DND-41 (cell line): ENCODE data around the gene ASIC2.

Source experiments
- ATAC-seq: fragments of 200-7000 bp; cut with Tn5 transposase; 3 replicates; pipeline ENCODE4 v1.9.1; 2021; ENCODE audit warnings: low read depth; ENCODE audit not compliant: insufficient read depth
- DNase-seq: peaks from one replicate; pipeline ENCODE4 v3.0.0-alpha.2; 2020
- H2AFZ ChIP-seq: 2 replicates; pipeline ENCODE4 v1.6.0; 2012; ENCODE audit warnings: low read depth, low read length
- H3K27ac ChIP-seq: 2 replicates; pipeline ENCODE4 v1.5.1; 2012; ENCODE audit warnings: low read length, inconsistent platforms
- H3K27me3 ChIP-seq: fragments of 200-600 bp; sonication (generic); 2 replicates; pipeline ENCODE4 v1.6.0; 2012; ENCODE audit warnings: low read length, mild to moderate bottlenecking, inconsistent platforms; ENCODE audit not compliant: insufficient read depth, poor library complexity
- H3K36me3 ChIP-seq: 2 replicates; pipeline ENCODE4 v1.5.1; 2012; ENCODE audit warnings: low read length, inconsistent platforms; ENCODE audit not compliant: insufficient read depth
- H3K4me1 ChIP-seq: 2 replicates; pipeline ENCODE4 v1.5.1; 2012; ENCODE audit warnings: mild to moderate bottlenecking, low read length; ENCODE audit not compliant: insufficient read depth
- H3K4me2 ChIP-seq: 2 replicates; pipeline ENCODE4 v1.6.0; 2012; ENCODE audit warnings: mild to moderate bottlenecking, moderate library complexity, low read length, inconsistent platforms; ENCODE audit not compliant: insufficient read depth
- H3K4me3 ChIP-seq, 2 experiments: fragments of 200-600 bp in 1 of 2; shearing (Covaris generic) in 1 of 2; 2 replicates each; pipeline ENCODE4 v1.5.1; 2012 to 2016; ENCODE audit warnings: inconsistent platforms in 2 of 2, low read length in 2 of 2, mild to moderate bottlenecking in 2 of 2, low read depth in 1 of 2, moderate library complexity in 1 of 2
- H3K79me2 ChIP-seq: 2 replicates; pipeline ENCODE4 v1.6.0; 2012; ENCODE audit warnings: low read length, inconsistent platforms; ENCODE audit not compliant: insufficient read depth
- H3K9ac ChIP-seq: 2 replicates; pipeline ENCODE4 v1.6.0; 2012; ENCODE audit warnings: low read depth, mild to moderate bottlenecking, inconsistent platforms, low read length, moderate library complexity
- H3K9me3 ChIP-seq: 2 replicates; pipeline ENCODE4 v1.5.1; 2012; ENCODE audit warnings: low read length, moderate library complexity, mild to moderate bottlenecking, inconsistent platforms; ENCODE audit not compliant: insufficient read depth, severe bottlenecking
- H4K20me1 ChIP-seq: 2 replicates; pipeline ENCODE4 v1.6.0; 2012; ENCODE audit warnings: low read length; ENCODE audit not compliant: insufficient read depth
- EZH2 ChIP-seq: IDR thresholded peaks from 3 replicates; pipeline ENCODE4 v1.6.1; 2012; ENCODE audit warnings: borderline replicate concordance, low read depth, mild to moderate bottlenecking, moderate library complexity, low read length, inconsistent platforms; ENCODE audit not compliant: severe bottlenecking
- TF ChIP-seq, protein P1 (sequence below): IDR thresholded peaks from 2 replicates; pipeline ENCODE4 v1.5.1; 2012; ENCODE audit warnings: borderline replicate concordance, low read length, moderate library complexity, mild to moderate bottlenecking; ENCODE audit not compliant: poor library complexity, severe bottlenecking; ENCODE audit errors: extremely low read depth

ASIC2 gene

DNA sequence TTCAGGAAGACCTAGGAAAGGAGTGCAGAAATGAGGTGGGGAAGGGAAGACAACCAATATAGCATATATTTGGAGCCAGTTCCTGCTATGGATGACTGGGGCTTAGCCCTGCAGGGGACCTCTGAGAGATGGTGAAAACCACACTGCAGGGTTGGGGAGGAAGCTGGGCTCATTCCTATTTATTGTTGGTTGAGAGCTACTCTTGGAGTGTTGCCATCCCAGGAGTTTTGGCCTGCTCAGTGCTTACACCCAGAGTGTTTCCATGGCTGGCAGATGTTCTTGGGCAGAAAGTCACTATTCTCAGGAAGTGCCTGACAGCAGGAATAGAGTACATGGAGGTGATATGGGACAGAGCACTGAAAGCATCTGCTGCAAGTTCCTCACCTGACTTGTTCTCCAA is 155.7 kb downstream of the ASIC2 start:
- DNase-seq: no peak
- Histone ChIP-seq H3K9me3 (no peaks in the 10 kb centered on the region), H4K20me1 (peaks cover 5% of the 10 kb centered on the region), H2AFZ (no peak overlapping the region), H3K4me1 (no peaks in the 10 kb centered on the region), H3K4me2 (no peak overlapping the region), H3K27me3 (no peaks in the 10 kb centered on the region), H3K4me3 (no peak overlapping the region), H3K79me2 (no peaks in the 10 kb centered on the region), H3K27ac (no peak overlapping the region), H3K9ac (no peak overlapping the region), H3K36me3 (no peaks in the 10 kb centered on the region)
- ATAC-seq: no peak
- TF ChIP-seq, protein P1, sequence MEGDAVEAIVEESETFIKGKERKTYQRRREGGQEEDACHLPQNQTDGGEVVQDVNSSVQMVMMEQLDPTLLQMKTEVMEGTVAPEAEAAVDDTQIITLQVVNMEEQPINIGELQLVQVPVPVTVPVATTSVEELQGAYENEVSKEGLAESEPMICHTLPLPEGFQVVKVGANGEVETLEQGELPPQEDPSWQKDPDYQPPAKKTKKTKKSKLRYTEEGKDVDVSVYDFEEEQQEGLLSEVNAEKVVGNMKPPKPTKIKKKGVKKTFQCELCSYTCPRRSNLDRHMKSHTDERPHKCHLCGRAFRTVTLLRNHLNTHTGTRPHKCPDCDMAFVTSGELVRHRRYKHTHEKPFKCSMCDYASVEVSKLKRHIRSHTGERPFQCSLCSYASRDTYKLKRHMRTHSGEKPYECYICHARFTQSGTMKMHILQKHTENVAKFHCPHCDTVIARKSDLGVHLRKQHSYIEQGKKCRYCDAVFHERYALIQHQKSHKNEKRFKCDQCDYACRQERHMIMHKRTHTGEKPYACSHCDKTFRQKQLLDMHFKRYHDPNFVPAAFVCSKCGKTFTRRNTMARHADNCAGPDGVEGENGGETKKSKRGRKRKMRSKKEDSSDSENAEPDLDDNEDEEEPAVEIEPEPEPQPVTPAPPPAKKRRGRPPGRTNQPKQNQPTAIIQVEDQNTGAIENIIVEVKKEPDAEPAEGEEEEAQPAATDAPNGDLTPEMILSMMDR: no peak

DNA sequence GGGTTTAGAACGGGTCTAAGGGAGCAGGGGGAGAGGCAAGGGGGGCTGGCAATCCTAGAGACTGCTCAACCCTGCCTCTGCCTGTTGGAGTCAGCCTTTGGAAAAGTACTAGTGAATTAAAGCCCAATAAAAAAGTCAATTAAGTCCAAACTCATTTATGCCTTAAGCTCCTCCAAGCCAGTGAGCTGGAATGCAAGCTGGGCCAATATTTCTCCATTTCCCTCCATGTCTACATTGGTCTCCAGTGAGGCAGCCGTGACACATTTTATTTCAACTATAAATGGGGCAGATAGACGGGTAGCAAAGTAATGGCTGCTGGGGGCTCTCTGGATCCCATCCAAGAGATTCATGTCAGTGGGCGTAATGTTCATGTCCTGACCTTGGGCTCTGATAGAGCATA is 157.4 kb downstream of the ASIC2 start:
- TF ChIP-seq EZH2: no peak
- TF ChIP-seq, protein P1: no peak
- Histone ChIP-seq H3K27me3 (no peaks in the 10 kb centered on the region), H3K9ac (no peak overlapping the region), H3K4me3 (no peak overlapping the region), H3K9me3 (no peaks in the 10 kb centered on the region), H4K20me1 (peaks cover 1% of the 10 kb centered on the region; the same call in 1 of the 2 replicates), H3K4me1 (no peaks in the 10 kb centered on the region), H3K36me3 (no peaks in the 10 kb centered on the region), H3K4me2 (no peak overlapping the region), H3K79me2 (no peaks in the 10 kb centered on the region), H3K27ac (no peak overlapping the region), H2AFZ (no peak overlapping the region)
- no peak for ATAC-seq
- DNase-seq: no peak

DNA sequence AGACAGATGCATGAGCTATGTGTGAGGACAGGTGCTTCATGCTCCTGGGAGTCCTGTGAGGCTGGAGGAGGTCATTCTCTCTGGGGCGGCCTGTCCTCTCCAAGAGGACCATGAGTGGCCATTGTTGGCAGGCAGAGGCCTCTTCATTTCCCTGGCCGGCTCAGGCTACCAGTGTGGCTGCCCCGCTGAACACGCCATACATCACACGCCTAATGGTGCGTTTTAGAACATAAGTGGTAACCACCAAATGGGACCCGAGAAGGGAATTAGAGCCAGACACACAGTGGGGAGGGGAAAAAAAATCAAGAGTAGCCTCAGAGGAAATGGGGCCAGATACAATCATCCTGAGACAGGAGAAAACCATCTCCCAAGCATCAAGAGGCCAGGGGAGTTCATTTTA is 161.5 kb downstream of the ASIC2 start:
- DNase-seq (no peak), ATAC-seq (no peak)
- Histone ChIP-seq H3K9me3 (no peaks in the 10 kb centered on the region), H3K79me2 (no peaks in the 10 kb centered on the region), H3K27me3 (no peaks in the 10 kb centered on the region), H3K27ac (no peak overlapping the region), H3K9ac (no peak overlapping the region), H3K4me3 (no peak overlapping the region), H4K20me1 (no peaks in the 10 kb centered on the region), H2AFZ (no peak overlapping the region), H3K4me2 (no peak overlapping the region), H3K36me3 (no peaks in the 10 kb centered on the region), H3K4me1 (no peaks in the 10 kb centered on the region)
- TF ChIP-seq, protein P1: no peak
- TF ChIP-seq EZH2: no peak

DNA sequence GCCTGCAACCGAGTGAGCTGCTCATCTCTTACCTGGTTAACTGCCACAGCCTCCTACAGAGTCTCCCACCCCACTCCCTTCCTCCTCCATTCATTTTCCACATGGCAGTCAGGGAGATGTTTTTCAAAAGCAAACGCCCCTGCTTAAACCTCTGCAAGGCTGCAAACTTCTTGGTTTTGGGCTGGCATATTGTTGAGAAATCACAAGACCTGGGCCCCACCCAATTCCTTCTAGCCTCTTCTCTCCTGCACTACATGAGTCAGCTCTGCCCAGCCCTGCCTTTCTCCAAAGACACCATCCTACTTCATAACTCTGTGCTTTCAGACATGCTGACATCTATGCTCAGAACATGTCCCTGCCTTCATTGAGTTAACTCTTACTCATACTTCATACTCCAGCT is 165.4 kb downstream of the ASIC2 start:
- TF ChIP-seq EZH2: no peak
- TF ChIP-seq, protein P1: no peak
- Histone ChIP-seq H2AFZ (no peak overlapping the region), H3K27me3 (peaks cover 4% of the 10 kb centered on the region)

More for the DNA sequence above, 165.4 kb downstream of the ASIC2 start:
- H4K20me1 ChIP-seq: no peaks in the 10 kb centered on the region
- no peak for DNase-seq
- no peaks in the 10 kb centered on the region for H3K79me2 ChIP-seq
- no peaks in the 10 kb centered on the region for H3K9me3 ChIP-seq
- no peak overlapping the region for H3K27ac ChIP-seq
- no peak overlapping the region for H3K4me3 ChIP-seq
- ATAC-seq: no peak
- no peaks in the 10 kb centered on the region for H3K36me3 ChIP-seq
- H3K4me1 ChIP-seq: no peaks in the 10 kb centered on the region
- no peak overlapping the region for H3K9ac ChIP-seq
- H3K4me2 ChIP-seq: no peak overlapping the region
